Mucosa of rectum (tissue), 2 donors: ENCODE data around the gene SRD5A1.

ENCODE experiments used
- H3K27ac ChIP-seq, 2 donors: one replicate each; pipeline ENCODE4 v1.7.0; 2013; ENCODE audit warnings: inconsistent platforms in 2 of 2, low read depth in 2 of 2, low read length in 2 of 2
- H3K27me3 ChIP-seq, 2 donors: one replicate each; pipeline ENCODE4 v1.7.0; 2013; ENCODE audit warnings: low read length in 2 of 2; ENCODE audit not compliant: control insufficient read depth in 2 of 2, insufficient read depth in 2 of 2
- H3K36me3 ChIP-seq, 2 donors: one replicate each; pipeline ENCODE4 v1.7.0; 2013; ENCODE audit warnings: low read length in 2 of 2; ENCODE audit not compliant: control insufficient read depth in 2 of 2, insufficient read depth in 2 of 2
- H3K4me1 ChIP-seq, 2 donors: one replicate each; pipeline ENCODE4 v1.7.0; 2013; ENCODE audit warnings: low read length in 2 of 2, mild to moderate bottlenecking in 1 of 2; ENCODE audit not compliant: control insufficient read depth in 2 of 2, insufficient read depth in 2 of 2
- H3K4me3 ChIP-seq, 2 donors: one replicate each; pipeline ENCODE4 v1.7.0; 2013; ENCODE audit warnings: low read length in 2 of 2
- H3K9ac ChIP-seq, 2 donors: one replicate each; pipeline ENCODE4 v1.7.0; 2013; ENCODE audit warnings: low read length in 2 of 2, low read depth in 1 of 2, mild to moderate bottlenecking in 1 of 2
- H3K9me3 ChIP-seq, 2 donors: one replicate each; pipeline ENCODE4 v1.7.0; 2013; ENCODE audit warnings: low read length in 2 of 2; ENCODE audit not compliant: control insufficient read depth in 2 of 2
- donor health status: healthy.
- donor health status: Normal muscosa, but diverticular disease.

The SRD5A1 gene

DNA sequence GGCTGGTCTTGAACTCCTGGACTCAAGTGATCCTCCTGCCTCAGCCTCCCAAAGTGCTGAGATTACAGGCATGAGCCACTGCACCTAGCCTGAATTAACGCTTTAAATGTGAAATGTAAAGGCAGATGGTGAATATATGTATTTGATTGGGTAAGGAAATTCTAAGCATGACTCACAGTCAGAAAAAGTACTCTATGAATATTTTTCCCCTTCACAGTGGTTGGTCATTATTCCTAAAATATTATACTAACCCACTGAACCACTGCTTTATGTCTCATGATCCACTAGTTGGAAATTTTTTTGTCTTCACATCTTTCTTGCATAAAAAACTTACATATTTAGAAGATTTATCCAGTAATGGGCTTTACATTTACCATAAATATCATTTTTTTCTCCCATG, 65.5 kb downstream of the SRD5A1 start:
- H3K27me3 ChIP-seq = peaks cover 0 to 2% of the 10 kb centered on the region in 2 donors
- no peaks in the 10 kb centered on the region for H3K9me3 ChIP-seq
- H3K27ac ChIP-seq = no peak overlapping the region
- H3K4me1 ChIP-seq = peaks cover 0 to 2% of the 10 kb centered on the region in 2 donors
- H3K9ac ChIP-seq = no peak overlapping the region
- H3K4me3 ChIP-seq = no peak overlapping the region
- no peaks in the 10 kb centered on the region for H3K36me3 ChIP-seq

DNA sequence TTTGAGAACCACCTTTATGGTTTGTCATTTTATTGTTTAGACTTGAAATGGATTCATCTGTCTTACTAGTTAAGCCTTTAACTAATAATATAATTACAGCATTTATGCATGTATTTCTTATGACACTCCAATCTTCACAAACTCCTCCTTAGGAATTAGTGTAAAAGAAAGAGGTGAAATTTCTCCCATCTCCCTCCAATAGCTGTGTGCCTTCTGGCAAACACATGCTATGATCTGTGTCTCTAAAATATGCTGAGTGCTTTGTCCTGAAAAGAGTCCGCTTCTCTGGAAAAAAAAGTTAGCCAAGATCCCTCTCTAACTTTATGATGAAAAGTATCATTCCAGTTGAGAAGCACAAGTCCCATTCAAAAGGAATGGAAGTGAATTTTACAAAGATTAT, 66.1 kb downstream of the SRD5A1 start:
- Histone ChIP-seq H3K27me3 (peaks cover 0 to 2% of the 10 kb centered on the region in 2 donors), H3K36me3 (no peaks in the 10 kb centered on the region), H3K4me3 (no peak overlapping the region), H3K9ac (no peak overlapping the region), H3K27ac (no peak overlapping the region), H3K9me3 (no peaks in the 10 kb centered on the region), H3K4me1 (peaks cover 0 to 2% of the 10 kb centered on the region in 2 donors)

DNA sequence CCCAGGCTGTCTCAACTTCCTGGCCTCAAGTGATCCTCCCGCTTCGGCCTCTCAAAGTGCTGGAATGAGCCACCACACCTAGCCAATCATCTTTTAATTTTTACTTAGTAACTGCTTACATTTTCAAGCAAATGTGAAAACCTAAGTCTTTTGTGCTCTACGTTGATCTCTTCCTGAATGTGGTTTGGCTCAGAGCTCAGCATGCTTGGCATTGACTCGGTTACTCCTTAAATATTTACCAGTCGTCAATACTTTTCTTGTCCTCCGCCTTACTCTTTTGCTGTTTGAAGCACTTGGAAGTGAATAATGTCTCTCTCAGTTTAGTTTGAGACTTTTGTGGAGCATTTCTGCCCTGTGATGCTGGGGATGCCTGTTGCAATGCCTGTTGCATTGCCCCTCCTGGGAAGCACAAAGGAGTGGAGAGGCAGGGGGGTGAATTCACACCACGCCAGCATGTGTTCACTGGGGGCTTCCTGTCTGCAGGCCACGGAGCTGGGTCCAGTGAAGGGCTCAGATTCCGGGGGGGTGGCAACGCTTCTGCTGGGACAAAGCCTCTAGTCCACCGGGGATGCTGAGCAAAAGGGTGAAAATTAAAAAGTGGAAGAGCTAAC, 66.9 kb downstream of the SRD5A1 start:
- H3K9me3 ChIP-seq = no peaks in the 10 kb centered on the region

DNA sequence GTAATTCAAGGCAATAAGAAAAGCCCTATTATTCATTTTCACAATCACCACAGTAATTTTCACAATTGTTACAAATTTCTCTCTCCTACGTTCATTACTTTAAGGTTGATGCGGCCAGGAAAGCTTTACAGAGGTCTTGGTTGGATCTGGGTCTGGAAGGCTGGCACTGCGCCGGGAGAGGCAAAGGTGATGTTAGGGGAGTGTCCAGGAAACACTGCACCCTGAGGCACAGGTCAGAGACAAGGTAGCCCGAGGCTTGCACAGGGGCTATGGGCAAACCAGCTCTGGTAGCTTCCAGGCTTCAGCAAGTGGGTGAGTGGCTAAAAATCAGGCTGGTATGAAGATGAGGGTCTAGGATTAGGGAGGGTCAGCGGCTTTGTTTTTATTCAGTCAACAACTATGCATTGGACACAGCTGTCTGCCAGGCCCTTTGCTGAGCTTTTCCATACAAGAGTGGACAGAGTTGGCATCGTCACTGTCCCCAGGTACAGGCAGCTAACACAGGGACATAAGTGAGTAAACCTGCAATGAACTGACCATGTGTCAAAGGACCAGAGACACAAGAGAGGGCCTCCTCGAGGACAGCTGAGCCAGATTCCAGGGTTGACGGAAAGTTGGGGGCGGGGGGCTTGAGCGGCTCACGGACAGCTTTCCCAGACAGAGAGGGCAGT, 67.6 kb downstream of the SRD5A1 start:
- no peak overlapping the region for H3K27ac ChIP-seq
- no peak overlapping the region for H3K4me3 ChIP-seq
- H3K9ac ChIP-seq = no peak overlapping the region
- peaks cover 0 to 2% of the 10 kb centered on the region in 2 donors for H3K27me3 ChIP-seq
- H3K36me3 ChIP-seq = no peaks in the 10 kb centered on the region
- peaks cover 0 to 2% of the 10 kb centered on the region in 2 donors for H3K4me1 ChIP-seq
- H3K9me3 ChIP-seq = no peaks in the 10 kb centered on the region

More for the DNA sequence above, 66.9 kb downstream of the SRD5A1 start:
- H3K4me3 ChIP-seq = no peak overlapping the region
- H3K9ac ChIP-seq = no peak overlapping the region
- peaks cover 0 to 2% of the 10 kb centered on the region in 2 donors for H3K4me1 ChIP-seq
- H3K27me3 ChIP-seq = peaks cover 0 to 2% of the 10 kb centered on the region in 2 donors
- no peaks in the 10 kb centered on the region for H3K36me3 ChIP-seq
- H3K27ac ChIP-seq = no peak overlapping the region

DNA sequence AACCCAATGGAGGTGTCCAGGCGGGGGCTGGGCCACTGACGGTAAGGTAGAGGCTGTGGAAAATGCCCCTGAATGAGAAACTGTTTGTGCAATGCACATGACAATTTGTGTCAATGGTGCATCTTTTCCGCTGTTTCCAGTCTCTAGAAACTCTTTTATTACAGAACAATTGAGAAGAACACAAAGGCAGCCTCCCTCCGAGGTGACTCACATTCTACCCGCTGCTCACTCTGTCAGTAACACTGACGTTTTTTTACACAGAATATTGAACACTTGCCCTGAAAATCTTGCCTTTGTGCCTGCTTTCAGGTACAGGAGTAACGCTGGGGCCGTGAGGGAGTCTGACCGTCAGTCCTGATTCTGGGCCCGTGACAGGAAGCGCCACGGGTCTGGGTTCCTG, 68.3 kb downstream of the SRD5A1 start:
- H3K27ac ChIP-seq = no peak overlapping the region
- H3K9ac ChIP-seq = no peak overlapping the region
- peaks cover 0 to 2% of the 10 kb centered on the region in 2 donors for H3K4me1 ChIP-seq

DNA sequence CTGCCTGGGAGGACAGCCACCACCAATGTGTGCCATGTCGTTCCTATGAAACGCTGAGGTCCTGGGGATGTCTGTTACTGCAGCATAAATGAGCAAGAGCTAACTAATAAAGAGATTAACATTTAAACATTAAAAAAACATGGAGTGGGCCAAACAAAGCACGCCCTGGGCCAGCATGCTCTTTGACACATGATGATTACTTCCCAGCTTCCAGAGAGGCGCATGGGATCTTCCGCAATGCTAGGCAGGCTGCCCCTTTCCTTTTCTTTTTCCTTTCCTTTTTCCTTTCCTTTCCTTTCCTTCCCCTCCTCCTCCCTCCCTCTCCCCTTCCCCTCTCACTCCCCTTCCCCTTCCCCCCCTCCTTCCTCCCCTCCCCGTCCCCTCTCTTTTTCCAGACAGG, 69.4 kb downstream of the SRD5A1 start:
- Histone ChIP-seq H3K4me1 (peaks cover 0 to 2% of the 10 kb centered on the region in 2 donors), H3K9ac (no peak overlapping the region), H3K27ac (no peak overlapping the region), H3K36me3 (no peaks in the 10 kb centered on the region), H3K9me3 (no peaks in the 10 kb centered on the region), H3K27me3 (peaks cover 0 to 2% of the 10 kb centered on the region in 2 donors), H3K4me3 (no peak overlapping the region)

More for the DNA sequence above, 68.3 kb downstream of the SRD5A1 start:
- Histone ChIP-seq H3K36me3 (no peaks in the 10 kb centered on the region), H3K27me3 (peaks cover 0 to 2% of the 10 kb centered on the region in 2 donors), H3K9me3 (no peaks in the 10 kb centered on the region), H3K4me3 (no peak overlapping the region)

DNA sequence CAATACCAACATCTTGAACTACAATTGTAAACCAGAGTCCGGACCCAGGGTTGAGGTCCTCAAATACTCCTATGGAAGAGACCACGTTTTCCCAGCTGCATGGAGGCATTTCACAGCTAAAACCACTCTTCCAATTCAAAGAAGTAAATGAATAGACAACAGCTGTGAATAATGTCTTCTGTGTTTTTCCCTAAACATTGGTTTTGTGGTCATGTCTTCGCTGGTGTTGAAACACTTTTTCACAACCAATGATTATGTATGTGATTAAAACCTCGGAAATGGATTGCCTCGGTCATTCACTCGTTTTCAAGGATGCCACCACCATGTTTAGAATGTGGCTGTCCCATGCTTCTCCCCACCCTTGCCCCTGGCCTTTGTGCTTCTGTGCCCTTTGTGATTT, 70.6 kb downstream of the SRD5A1 start:
- Histone ChIP-seq H3K4me3 (no peak overlapping the region), H3K36me3 (no peaks in the 10 kb centered on the region), H3K9me3 (no peaks in the 10 kb centered on the region), H3K27ac (no peak overlapping the region), H3K27me3 (peaks cover 0 to 2% of the 10 kb centered on the region in 2 donors), H3K9ac (no peak overlapping the region), H3K4me1 (peaks cover 0 to 2% of the 10 kb centered on the region in 2 donors)

DNA sequence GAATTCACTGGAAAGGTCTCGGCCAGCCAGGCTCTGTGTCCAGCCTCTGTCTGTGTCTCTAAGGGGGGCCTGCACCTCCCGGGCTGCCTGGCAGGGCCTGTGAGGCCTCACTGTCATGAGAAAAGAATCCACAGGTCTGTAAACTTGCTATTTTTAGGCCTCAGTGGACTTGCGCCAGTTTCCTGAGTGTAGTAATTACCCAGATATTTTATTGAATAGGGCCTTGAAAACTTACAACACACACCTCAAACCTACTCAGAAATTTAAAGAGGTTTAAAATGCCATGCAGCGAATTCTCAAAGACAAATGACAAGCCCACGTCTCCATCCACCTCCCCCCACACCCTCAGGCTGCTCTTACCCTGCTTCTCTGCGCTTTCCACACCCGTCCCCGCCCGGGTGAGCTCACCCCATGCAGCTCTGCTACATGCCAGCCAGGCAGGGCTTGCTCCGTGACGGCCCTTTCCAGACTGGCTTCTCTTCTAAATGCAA, 71.2 kb downstream of the SRD5A1 start:
- no peaks in the 10 kb centered on the region for H3K36me3 ChIP-seq
- H3K4me3 ChIP-seq = no peak overlapping the region
- no peaks in the 10 kb centered on the region for H3K9me3 ChIP-seq
- H3K4me1 ChIP-seq = peaks cover 0 to 2% of the 10 kb centered on the region in 2 donors
- H3K27me3 ChIP-seq = peaks cover 0 to 2% of the 10 kb centered on the region in 2 donors
- H3K9ac ChIP-seq = no peak overlapping the region
- H3K27ac ChIP-seq = no peak overlapping the region

DNA sequence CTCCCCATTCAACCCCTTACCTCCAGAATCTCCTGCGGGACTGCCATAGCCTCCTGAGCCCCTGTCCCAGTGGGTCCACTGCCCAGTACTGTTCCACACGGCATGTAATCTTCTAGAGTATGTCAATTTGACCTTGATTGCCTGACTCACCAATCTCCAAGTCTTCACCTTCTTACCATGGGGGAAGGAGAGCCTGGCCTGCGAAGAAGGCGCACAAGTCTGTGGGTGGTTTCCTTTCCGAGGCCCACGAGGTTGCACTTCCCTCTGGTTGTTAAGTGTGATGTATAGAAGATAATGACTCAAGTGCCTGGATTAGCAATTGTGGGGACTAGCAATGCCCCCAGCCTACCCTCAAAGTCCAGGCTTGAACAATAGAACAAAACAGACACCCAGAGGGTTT, 71.8 kb downstream of the SRD5A1 start:
- H3K27me3 ChIP-seq = peaks cover 0 to 2% of the 10 kb centered on the region in 2 donors
- no peak overlapping the region for H3K9ac ChIP-seq
- H3K9me3 ChIP-seq = no peaks in the 10 kb centered on the region
- no peaks in the 10 kb centered on the region for H3K36me3 ChIP-seq
- H3K27ac ChIP-seq = no peak overlapping the region
- H3K4me3 ChIP-seq = no peak overlapping the region
- peaks cover 0 to 2% of the 10 kb centered on the region in 2 donors for H3K4me1 ChIP-seq

DNA sequence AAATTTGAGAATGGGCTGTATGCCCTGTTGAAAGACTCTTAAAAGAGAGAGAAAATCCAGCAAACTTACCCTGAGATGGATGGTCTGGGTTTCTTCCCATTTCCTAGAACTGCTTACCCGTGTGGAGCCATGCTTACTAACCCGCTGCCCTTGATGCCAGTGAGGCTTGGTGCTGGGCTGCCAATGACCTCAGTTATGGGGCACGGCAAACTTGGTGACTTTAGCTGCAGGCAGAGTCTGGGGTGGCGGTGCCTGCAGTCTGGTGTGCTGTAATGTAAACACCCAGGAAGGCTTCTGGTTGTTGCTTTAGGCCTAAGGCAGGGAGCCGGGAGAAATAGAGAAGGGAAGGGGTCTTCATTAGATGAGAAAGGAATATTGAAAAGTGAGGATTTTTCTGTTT, 72.7 kb downstream of the SRD5A1 start:
- Histone ChIP-seq H3K36me3 (no peaks in the 10 kb centered on the region), H3K27ac (no peak overlapping the region), H3K4me3 (no peak overlapping the region), H3K4me1 (no peaks in the 10 kb centered on the region), H3K27me3 (peaks cover 0 to 4% of the 10 kb centered on the region in 2 donors), H3K9ac (no peak overlapping the region), H3K9me3 (no peaks in the 10 kb centered on the region)
